8988T (cell line): ENCODE measurements around the gene FSD1.
"Not testable (repeated sequence)": the region's sequence is repeated elsewhere in the genome, so short reads cannot be mapped to it uniquely, and the experiment has no call there.

Experiments used
- DNase-seq: peaks from one replicate; pipeline ENCODE4 v3.0.0; 2011

FSD1 gene

DNA sequence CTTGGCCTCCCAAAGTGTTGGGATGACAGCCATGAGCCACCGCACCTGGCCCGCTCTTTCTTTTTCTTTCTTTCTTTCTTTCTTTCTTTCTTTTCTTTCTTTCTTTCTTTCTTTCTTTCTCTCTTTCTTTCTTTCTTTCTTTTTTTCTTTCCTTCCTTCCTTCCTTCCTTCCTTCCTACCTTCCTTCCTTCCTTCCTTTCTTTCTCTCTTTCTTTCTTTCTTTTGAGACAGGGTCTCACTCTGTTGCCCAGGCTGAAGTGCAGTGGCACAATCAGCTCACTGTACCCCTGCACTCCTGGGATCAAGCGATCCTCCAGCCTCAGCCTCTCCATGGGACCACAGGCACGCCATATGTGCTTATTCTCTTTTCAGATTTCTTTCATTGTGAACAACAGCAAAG, 18.3 kb upstream of the FSD1 start:
- not testable (repeated sequence) for DNase-seq

- no peak for DNase-seq
These were observed 16.2 kb upstream of the FSD1 start for GRCh38 chr19:4288091-4288777.

GRCh38 chr19:4291184-4291732, 13.1 kb upstream of the FSD1 start:
- no peak for DNase-seq

DNA sequence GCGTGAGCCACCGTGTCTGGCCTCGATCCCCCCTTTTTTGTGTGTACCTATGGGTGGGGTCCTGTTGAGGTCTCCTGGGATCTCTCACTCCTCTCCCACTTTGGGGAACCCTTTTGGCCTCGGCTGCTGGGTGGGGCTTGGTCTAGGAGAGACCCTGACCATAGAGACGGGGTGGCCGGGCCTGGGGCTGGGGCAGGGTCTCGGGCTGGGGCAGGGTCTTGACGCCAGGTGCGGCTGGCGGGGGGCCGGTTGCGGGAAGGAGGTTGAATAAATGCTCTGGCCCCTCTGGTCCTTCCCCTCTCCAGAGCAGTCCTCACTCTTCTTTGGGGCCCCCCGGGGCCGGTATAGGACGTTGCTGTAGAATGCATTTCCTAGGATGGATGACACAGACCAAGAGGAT, 11.9 kb upstream of the FSD1 start:
- no peak for DNase-seq

DNA sequence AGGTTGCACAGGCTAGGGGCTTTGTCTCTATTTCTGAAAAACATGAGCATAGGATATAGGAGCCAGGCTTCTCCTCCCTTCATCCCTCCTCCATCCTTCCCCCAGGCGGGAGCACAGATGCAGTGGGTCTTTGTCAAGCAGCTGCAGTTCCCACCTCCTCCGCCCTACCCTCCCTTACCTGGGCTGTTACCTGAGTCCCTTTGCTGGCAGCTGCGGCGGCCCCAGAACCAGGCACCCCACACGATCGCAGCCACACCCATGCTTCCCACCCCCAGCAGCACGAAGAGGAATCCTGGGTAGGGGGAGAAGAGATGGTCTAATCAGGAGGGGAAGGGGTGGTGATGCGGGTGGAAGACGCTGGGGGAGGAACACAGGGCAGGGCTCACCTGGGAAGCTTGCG, 10.0 kb upstream of the FSD1 start:
- no peak for DNase-seq

DNA sequence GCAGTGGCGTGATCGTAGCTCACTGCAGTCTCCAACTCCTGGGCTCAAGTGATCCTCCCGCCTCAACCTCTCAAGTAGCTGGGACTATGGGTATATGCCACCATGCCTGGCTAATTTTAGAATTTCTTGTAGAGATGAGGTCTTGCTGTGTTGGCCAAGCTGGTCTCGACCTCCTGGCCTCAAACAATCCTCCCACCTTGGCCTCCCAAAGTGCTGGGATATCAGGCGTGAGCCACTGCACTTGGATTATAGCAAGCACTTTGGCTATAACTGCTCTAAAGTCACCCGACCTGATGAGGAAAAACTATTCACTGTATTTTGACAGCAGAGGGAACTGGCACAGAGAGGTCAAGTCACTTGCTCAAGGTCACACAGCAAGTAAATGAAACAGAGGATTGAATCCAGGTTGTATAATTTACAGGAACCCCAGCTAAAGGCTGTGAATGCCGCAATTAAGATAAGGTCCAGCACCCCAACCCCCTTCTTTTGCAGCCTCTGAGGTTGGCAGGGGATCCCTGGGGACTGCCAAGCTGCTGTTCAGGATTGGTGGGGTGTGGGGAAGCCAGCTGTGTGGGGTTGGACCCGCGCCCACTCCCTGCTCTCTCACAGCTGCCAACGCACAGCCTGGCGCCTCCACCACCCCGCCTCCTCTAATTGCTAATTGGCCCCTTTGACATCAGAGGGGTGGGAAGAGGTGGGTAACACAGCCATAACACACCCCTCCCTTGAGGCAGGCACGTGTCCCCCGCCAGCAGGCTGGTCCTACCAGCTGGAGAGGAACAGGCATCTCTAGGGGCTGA, 8.2 kb upstream of the FSD1 start:
- DNase-seq: no peak

GRCh38 chr19:4297901-4298809, 6.2 kb upstream of the FSD1 start:
- no peak for DNase-seq

DNA sequence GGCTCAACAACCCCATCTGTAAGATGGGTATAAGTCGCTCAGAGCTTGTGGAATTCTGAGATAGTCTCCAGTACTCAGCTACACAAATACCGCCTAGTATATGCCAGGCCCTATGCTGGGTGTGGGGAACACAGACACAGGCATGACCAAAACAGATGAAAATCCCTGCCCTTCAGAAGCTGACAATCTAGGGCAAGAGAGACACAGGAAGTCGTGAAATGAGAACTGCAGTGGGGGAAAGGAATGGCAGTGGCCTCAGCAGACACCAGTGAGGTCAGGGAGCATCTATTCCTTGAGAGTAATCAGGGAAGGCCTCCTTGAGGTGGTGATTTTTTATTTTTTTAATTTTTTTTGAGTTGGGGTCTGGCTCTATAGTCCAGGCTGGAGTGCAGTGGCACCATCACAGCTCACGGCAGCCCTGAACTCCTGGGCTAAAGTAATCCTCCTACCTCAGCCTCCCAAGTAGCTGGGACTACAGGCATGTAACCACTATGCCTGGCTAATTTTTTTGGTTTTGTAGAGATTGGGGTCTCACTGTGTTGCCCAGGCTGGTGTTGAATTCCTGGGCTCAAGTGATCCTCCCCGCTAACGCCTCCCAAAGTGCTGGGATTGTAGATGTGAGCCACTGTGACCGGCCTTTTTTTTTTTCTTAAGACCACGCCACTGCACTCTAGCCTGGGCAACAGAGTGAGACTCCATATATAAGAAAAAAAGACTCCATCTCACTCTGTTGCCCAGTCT, 5.4 kb upstream of the FSD1 start:
- DNase-seq: no peak

- DNase-seq: no peak
These were observed 3.8 kb upstream of the FSD1 start for GRCh38 chr19:4300589-4300988.

- DNase-seq: no peak
These were observed 2.7 kb upstream of the FSD1 start for GRCh38 chr19:4301590-4302242.

DNA sequence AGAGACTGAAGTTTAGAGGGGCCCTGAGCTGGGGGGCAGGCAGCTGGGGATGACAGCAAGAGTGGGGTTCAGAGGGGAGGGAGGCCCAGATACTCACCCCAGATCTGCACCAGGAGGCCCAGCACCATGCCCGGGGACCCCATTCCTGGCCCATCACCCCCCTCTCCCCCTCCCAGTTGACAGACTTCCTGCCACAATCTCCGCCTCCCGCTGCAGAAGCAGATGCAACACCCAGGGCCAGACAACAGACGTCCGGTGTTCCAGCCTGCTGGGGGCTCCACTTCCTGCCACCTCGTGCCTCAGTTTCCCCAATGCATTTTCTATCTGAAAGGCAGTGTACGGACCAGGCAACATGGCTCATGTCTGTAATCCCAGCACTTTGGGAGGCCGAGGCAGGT, 2.2 kb upstream of the FSD1 start, which contains the start of gene TMIGD2:
Gene TMIGD2, minus strand, starts transcription at position 147 of the 398 bp plus-strand sequence. Its CDS starts 4 bp downstream, at position 143.
- DNase-seq: no peak

DNA sequence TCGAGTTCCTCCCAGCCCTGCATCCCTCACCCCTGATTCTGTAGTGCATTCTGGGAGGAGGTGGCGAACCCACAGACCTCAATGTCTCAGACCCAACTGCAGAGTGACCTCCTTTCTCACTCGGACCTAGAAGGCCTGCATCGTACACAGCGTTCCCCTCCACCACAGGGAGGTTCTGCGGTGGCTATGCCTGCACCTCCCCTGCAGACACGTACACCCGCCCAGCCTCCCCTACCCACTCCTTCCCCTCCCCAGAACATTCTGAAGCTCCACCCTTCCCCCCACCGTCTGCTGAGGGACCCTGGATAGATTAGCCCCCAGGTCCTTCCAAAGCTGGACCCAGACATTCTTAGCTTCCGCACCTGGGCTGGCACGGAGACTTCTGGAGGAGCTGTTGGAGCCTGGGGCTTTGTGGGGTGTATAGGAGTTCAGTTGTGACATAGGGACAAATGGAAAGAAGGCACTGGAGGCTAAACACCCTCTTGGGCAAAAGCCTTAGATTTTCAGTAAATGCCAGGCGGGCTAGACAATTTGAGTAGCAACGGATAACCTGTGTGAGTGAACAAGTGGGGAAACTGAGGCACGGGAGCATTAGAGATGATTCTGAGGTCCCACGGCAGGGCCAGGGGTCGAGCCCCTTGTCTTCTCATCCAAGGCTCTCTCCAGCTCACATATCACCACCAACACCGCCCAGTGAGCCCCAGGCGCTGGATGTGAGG, 420 bp upstream of the FSD1 start:
- no peak for DNase-seq

- no peak for DNase-seq
These were observed 837 bp downstream of the FSD1 start for GRCh38 chr19:4305257-4305612.

DNA sequence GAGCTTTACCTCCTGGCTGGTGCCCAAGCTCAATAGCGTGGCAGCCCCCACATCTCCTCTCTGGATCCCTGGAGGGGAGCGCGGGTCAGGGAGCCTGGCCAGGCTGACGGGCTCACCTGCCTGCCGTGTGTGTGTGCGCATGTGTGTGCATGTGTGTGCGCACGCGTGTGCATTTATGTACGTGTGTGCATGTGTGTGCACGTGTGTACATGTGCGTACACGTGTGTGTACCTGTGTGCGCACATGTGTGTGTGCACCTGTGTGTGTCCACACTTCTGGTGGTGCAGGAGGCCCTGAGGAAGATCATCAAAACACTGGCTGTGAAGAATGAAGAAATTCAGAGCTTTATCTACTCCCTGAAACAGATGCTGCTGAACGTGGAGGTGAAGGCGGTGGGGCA, 1.3 kb downstream of the FSD1 start:
- DNase-seq: no peak

DNA sequence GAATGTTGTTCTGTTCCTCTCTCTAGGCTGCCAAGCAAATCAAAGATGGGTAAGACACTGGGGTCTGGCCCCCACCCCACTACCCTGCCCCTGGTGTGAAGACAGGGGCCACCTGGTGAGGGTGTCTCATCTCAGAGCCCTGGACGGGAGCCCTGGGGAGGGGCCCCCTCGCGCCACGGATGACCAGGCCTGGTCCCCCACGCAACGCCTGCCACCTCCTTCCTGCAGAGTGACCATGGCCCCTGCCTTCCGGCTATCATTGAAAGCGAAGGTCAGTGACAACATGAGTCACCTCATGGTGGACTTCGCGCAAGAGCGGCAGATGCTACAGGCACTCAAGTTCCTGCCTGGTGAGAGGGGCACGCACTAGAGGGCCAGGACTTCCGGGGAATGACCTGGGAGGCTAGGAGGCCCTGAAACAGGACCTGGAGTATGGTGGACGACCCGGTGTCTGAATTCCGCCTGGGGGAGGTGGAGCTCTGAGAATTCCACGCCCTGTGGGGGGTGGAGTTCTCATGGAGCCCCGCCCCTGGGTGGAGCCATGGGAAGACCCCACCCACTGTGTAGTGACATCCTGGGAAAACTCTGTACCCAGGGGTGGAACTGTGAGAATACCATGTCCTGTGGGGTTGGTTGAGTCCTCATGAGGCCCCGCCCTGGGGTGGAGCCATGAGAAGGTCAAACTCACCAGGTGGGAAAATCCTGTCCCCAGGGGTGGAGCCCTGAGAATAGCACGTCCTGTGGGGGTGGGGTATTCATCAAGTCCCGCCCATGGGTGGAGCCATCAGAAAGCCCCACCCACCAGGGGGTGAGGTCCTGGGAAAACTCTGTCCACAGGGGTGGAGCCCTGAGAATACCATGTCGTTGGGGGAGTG, 6.1 kb downstream of the FSD1 start:
- no peak for DNase-seq

- no peak for DNase-seq
These were observed 9.6 kb downstream of the FSD1 start for GRCh38 chr19:4313847-4314490.

GRCh38 chr19:4316956-4317355, 12.6 kb downstream of the FSD1 start:
- no peak for DNase-seq

DNA sequence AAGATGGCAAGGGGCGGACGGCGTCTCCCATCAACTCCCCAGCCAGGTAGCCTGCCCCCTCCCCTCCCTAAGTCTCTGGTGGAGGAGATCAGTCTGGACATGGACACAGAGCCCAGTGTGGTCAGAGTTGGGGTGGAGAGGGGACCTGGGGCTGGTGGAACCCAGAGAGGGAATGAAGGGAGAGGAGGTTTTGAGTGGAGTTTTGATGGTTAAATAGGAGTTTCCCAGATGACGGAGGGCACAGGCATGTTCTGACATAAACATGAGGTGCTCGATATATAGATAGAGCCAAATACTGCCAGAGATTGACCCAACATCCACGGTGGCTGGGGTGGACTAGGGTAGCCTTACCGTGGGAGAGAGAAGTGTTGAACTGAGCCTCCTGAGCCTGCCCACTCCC, 14.1 kb downstream of the FSD1 start:
- no peak for DNase-seq

DNA sequence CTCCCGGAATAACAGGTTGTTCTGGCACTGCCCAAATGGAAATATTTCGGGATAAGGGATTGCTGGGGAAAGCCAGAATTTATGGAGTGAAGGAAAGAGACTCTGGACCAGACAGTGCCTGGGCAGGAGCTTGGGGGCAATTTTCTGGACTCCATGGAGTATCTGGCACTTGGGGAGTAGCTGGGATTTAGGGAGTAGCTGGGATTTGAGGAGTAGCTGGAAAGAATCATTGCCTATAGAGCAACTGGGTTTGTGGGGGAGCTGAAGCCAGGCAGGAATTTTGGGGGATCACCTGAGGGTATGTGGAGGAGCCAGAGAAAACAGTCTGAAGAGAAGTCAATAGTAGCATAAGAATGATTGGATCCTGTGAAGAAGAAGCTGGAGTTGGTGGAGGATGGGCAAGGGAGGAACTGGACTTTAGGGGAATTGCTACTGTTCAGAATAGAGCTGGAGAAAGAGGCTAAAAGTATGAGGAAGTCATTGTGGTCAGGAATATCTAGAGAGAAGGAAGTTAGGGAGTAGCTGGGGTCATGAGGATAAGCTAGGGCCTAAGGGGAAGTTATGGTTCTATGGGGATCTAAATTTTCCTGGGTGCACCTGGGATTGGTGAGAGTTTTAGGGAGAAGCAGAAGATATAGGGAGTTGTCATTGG, 14.8 kb downstream of the FSD1 start:
- no peak for DNase-seq
